GM04503 (cell line): ENCODE measurements around the gene LIMK2.
"Not testable (repeated sequence)": the region's sequence is repeated elsewhere in the genome, so short reads cannot be mapped to it uniquely, and the experiment has no call there.

ENCODE experiments used
- DNase-seq: peaks from one replicate; pipeline ENCODE4 v3.0.0-alpha.2; 2012; ENCODE audit warnings: low read depth

Gene LIMK2

DNA sequence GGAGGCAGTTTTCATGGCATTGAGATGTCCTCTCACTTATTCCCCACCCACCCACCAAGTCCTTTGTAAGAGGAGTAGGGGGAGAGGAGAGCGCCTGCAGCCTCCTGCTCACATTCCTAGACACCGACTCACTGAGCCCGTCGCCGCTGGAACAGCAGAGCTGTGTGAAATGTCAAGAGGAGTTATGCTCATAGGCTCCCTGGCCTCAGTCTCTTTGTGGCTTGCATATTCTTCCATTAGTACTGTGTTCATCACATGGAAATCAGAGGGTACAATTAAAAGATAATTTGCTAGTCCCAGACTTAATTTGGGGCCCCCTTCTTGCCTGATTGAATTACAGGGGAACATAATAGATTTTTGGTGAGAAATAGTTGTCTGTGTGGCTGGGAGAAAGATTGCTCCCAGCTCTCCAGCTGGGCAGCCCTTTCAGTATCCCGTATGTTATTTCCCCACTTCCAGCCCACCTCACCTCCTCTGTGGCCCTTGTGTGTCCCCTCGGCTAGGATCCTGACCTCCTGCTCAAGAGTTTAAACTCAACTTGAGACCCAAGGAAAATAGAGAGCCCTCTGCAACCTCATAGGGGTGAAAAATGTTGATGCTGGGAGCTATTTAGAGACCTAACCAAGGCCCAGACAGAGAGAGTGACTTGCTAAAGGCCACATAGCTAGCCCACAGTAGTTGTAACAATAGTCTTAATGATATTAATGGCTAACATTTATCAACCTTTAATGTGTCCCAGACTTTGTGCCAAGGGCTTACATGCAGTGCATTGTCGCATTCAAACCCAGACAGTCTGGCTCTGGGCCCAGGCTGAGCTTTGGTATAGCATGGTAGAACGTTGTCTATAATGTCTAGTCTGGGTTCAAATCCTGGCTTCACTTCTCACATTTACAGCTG, 32.2 kb downstream of the LIMK2 start:
- DNase-seq: peak; percentile 48

DNA sequence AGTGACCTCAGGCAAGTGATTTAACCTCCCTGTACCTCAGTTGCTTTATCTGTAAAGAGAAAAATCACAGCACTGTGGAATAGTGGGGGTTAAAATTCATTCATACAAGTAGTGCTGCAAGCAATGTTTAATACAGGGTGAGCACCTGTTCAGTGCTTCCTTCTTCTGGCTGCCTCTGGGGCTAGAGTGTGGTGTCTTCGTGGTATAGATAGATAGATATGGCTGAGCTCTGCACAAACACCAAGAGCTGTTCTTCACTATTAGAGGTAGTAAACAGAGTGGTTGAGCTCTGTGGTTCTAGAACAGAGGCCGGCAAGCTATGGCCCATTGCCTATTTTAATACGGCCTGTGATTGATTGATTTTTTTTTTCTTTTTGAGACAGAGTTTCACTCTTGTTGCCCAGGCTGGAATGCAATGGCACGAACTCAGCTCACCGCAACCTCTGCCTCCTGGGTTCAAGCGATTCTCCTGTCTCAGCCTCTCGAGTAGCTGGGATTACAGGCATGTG, 32.9 kb downstream of the LIMK2 start:
- no peak for DNase-seq

DNA sequence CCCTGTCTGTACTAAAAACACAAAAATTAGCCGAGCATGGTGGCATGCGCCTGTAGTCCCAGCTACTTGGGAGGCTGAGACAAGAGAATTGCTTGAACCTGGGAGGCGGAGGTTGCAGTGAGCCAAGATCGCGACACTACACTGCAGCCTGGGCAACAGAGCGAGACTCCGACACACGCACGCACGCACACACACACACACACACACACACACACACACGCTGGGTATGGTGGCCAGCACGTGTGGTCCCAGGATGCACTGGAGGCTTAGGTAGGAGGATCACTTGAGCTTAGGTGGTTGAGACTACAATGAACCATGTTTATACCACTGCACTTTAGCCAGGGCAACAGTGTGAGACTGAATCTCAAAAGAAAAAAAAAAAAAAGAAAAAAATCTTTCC, 33.9 kb downstream of the LIMK2 start:
- DNase-seq: not testable (repeated sequence)

DNA sequence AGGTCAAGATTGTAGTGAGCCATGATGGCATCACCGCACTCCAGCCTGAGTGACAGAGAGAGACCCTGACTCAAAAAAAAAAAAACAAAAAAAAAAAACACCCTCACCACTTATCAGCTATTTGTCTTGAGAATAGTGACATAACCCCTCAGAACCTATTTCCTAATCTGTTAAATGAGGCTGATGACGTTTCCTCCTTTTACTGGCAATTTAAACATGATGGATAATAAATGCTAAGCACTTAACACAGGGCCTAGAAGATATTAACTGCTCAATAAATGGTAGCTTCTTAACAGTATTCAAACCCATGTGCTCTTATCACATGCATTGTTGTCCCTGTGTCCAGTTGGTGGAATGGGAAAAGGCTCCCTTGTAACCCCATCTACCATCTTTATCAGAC, 34.6 kb downstream of the LIMK2 start:
- no peak for DNase-seq

DNA sequence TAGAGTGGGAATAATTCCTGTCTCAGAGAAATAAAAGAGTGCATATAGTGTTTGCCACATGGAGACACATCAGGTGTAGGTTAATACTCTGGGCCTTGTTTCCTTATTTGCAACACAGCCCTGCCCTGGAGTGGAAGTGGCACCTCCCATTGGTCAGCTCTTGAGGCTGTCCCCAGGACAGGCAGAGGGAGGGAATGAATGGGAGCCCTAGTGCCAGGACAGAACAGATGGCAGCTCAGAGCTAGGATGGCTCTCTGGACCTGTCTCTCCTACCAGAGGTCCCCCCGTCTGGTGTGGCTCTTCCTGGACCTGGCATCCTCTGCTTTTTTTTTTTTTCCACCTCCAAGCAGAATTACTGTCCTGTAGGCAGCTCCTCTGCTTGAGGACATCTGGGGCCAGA, 35.6 kb downstream of the LIMK2 start:
- no peak for DNase-seq

DNA sequence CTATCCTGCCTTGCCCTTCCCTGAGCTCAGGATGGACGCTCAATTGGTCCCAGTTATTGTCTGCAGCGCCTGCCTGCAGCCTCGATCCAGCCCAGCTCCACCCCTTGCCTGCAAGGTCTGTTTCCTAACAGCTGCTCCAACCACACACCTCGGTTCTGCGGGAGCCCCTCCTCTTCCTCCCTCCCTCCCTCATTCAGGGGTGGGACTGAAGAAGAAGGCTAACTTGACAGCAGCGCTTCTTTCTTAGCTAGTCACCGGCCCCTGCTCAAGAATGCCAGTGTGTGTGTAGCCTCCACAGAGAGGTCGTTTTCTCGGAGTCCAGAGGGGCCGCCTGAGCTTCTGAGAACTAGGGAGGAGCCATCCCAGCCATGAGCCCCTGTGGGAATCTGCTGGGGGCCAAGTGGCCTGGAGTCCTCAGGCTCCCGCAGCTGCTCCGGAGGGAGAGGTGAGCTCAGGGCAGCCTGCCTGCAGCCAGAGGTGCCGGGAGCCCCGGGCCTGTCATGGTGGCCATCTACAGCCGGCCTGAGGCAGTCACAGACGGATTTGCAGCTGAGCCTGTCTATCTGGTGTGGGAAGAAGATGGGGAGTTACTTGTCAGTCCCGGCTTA, 36.1 kb downstream of the LIMK2 start:
- DNase-seq: peak; percentile 83

DNA sequence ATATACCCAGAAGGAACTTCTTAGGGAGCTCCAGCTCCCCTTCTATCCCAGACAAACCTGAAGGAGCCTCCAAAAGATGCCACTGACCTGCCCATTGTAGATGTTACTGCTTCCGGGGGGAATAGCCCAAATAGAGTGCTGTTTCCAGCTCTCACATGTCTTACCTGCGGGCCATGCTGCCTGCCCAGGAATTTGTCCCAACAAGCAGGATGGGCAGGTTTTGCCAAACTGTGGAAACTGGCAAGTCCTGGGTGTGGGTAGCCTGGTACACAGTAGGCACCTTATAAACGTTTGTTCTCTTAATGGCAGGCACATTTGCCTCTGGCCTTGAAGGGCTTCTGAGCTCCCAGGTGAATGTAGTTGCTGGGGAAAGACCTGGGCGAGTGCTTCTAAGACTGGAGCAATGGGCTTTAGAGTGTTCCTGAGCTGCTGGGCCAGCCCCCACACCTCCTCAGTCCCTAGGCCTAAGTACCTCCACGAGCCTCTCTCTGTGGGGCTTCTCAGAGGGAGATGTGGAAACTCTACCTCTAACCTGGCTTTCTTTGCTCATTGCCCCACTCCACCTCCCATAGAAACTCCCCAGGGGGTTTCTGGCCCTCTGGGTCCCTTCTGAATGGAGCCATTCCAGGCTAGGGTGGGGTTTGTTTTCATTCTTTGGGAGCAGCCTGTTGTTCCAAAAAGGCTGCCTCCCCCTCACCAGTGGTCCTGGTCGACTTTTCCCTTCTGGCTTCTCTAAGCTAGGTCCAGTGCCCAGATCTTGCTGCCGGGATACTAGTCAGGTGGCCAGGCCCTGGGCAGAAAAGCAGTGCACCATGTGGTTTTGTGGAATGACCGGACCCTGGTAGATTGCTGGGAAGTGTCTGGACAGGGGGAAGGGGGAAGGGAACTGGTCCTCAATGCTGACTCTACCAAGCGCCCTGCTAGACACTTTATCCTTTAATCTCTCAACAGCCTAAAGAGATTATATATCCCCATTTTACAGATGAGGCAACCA, 37.2 kb downstream of the LIMK2 start:
- no peak for DNase-seq

DNA sequence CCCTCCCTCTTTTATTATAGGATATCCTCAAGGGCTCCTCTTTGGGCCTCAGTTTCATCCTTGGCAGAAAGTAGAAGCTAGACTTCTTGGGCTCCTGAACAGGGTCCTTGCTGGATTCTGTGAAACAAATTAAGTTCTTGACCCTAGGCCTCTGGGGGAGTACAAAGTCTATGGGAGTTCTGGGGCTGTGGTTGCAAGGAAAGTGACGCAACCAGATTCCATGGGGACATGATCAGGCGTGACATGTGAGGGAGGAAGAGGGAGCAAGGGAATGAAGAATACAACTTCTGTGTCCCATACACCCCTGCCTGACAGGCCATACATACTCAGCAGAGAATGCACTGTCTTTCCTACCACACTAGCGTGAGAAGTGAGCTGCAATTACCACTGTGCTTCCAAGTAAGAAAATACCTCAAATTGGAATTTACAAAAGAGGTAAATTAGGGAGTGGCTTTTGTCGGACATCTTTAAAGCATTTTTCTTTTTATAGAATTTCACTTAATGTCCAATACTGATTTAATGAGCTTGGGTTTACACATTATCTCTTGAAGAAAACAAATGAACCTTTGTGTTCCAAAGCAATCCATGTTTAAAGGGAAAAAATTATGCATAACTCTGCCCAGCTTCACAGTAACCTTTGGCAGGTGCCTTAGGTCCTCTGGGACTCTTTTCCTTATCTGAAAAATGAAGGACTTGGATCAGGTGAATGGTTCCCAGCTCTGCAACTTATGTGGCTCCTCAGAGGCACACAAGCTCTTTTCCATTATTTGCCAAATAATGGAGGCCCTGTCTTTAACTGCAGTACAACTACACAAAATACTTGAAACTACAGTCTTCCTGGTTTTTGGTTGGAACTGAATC, 38.9 kb downstream of the LIMK2 start:
- DNase-seq: no peak

DNA sequence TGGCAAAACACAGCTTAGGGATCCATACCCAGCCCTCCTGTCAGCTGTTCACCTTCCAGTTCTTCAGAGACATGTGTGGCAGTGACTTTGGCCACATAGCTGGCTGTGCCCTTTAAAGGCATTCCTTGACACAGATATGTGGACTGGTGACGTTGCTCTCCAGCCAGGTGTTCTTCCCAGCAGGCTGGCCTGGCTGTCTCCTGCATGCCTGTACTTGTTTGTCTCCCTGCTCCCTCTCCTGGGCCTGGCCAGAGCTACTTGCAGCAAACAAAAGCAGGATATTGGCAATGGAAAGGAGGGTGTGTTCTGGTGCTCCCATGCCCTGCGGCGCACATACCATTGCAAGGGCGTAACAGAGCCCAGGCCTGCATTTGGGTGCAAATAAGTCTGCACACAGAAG, 41.9 kb downstream of the LIMK2 start:
- no peak for DNase-seq

DNA sequence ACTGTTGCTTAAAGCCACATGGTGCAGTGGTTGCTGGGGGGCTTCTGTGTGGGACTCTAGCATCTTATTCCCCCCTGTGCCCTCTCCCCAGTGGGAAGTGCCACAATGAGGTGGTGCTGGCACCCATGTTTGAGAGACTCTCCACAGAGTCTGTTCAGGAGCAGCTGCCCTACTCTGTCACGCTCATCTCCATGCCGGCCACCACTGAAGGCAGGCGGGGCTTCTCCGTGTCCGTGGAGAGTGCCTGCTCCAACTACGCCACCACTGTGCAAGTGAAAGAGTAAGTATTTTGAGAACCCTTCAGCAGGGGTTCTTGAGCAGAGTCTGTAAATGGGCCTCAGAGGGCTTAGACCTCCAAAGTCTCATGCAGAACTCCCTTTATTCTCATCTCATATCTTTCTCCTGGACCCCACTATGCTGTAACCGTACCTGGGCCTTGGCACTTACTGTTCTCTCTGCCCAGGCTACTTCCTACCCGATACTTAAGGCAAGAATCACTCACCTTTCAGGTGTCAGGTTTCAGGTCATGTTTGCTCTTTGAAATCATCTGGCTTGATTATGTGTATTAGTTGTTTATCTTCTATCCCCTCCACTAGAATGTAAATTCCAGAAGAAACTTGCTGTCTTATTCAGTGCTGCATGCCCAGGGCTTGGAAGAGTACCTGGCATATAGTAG, 47.8 kb downstream of the LIMK2 start:
- no peak for DNase-seq

DNA sequence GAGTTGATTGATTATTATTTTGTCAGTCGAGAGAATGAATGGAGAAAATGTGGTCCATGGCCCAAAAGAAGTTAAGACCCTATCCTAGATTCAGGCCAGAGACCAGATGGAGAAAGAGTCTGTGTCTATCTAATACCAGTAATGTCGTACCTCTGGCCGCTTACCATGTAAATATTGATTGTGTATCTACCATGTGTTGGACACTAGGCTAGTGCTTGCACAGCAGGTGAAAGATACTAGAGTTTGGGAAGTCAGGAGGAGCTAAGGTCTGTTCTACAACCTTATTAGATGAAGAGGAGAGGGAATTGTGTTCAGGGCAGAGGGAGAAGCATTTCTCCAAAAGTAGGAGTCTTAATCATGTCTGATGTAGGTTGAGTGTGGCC, 48.4 kb downstream of the LIMK2 start:
- DNase-seq: no peak

DNA sequence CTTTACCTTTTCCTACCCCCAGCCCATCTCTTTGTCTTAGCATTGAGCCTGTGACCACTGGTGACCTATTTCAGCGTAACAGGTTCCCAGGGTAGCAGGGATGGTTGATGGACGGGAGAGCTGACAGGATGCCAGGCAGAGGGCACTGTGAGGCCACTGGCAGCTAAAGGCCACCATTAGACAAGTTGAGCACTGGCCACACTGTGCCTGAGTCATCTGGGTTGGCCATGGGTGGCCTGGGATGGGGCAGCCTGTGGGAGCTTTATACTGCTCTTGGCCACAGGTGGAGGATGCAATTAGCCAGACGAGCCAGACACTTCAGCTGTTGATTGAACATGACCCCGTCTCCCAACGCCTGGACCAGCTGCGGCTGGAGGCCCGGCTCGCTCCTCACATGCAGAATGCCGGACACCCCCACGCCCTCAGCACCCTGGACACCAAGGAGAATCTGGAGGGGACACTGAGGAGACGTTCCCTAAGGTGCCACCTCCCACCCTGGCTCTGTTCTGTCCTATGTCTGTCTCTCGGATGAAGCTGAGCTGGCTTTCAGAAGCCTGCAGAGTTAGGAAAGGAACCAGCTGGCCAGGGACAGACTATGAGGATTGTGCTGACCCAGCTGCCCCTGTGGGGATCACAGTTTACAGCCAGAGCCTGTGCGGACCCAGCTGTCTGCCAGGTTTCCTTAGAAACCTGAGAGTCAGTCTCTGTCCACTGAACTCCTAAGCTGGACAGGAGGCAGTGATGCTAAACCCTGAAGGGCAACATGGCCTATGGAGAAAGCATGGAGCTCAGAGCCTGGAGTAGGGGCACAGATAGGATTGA, 50.4 kb downstream of the LIMK2 start:
- no peak for DNase-seq

DNA sequence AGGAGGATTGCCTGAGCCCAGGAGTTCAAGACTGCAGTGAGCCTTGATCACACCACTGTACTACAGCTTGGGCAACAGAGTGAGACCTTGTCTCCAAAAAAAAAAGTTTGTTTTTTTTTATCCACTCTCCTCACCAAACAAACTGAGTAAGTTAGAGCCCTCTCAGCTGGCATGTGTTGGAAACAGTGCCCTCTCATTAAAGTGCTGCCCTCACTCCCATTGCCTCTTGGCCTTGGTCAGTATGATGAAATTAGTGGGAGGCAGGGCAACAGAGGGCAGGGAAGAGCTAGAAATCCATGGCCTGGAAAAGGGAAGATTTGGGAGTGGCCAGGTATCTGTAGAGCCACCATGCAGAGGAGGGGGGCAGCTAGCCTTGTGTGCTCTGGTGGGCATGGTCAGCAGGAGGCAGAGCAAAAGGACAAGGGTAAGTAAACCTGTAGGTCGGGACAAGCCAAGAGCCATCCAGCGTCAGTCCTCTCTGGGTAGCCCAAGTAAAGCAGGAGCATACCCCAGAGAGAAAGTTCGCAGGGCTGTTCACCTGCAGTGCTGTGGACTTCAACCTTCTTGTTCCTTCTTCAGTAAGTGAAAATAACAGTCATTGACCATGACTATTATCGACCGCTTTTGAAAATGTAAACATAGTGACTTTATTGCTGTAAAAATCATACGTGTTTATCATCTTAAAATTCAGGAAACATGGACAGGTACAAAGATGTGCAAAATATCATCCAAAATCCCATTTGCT, 52.0 kb downstream of the LIMK2 start:
- no peak for DNase-seq

DNA sequence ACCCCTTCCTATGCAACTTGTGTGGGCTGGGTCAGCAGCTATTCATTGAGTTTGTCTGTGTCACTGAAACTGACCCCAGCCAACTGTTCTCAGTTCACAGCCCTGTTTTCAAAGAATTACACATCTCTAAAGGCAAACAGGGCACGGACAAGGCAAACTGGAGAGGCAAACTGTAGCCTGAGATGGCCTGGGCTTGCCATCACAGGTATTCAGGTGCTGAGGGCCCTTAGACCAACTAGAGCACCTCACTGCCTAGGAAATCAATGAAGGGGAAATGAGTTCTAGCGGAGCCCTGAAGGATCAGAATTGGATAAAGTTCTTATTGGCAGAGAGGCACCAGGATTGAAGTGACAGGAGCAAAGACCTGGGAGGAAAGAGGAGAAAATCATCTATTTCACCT, 56.2 kb downstream of the LIMK2 start:
- no peak for DNase-seq

DNA sequence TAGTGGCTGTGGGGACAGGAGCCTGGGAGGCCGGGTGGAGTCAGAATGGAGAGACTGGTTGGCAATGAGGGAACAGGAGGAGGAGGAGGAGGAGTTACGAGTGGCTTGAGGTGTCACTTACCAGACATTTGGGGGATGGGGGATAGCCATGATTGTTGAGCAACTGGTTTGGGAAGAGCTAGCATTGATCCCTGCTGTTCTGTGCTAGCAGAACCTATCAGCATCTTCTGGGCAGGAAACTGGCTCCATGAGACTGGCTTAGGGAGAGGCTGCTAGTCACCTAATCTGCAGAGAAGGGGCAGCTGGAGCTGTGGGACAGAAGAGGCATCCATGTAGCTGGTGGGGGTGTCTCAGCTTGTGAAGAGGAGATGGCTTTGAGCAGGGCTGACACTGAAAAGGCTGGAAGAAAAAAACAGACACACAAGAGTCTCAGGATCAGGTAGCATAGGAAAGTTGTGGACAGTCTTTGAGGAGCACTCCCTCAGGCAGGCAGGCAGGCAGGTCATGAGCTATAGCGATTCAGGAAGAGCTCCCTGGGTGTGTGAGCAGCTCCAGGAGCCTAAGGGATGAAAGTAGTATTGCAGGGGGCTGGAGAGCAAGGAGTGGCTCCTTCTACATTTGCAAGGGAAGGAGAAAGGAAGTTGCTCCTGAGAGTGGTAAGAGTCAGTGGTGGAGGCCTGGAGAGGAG, 57.9 kb downstream of the LIMK2 start:
- no peak for DNase-seq

DNA sequence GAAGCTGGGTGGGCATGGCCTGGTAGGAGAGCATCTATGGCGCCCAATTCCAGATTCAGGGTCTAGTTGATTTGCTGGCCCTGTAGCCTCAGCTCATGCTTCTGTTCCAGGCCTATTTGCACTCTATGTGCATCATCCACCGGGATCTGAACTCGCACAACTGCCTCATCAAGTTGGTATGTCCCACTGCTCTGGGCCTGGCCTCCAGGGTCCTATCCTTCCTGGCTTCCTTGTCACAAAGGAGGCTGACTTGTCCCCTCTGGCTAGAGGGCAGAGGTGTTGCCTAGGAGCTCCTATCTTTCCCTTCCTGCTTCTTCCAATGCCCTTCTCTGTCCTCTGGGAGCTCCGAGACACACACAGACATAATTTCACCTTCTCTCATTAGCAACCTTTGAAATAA, 58.9 kb downstream of the LIMK2 start:
- DNase-seq: no peak

DNA sequence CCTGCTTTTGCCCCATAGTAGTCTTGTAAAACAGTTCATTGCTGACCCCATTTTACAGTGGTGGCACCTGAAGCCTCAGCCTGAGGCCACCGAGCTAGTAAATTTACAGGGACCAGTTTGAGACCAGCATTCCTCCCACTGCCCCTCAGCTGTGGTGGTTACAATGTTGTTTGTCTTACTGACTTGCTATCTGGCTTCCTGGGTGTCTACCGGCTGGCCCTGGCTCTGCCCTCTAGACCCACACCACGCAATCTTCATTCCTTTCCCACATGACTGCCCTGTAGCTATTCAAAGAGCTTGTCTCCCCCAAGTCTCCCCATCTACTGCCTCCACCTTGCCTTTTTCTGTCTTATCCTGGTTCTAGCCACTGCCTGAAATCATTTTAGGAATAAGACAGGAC, 59.4 kb downstream of the LIMK2 start:
- no peak for DNase-seq
